ENCODE results near the gene MYOZ3. TPM values are rescaled to one million over a fixed set of nuclear protein-coding genes. Genes with fewer than 3 reads are reported as not detected.

MYOZ3 gene
- total RNA-seq, 2 donors from 2014 or later, result 0.06 to 0.21 TPM

GRCh38 chr5:150656191-150657132 is 4.6 kb upstream of the MYOZ3 start:
- no peaks in the 10 kb centered on the region for H3K27me3 Mint-ChIP-seq
- peak overlapping the region; percentile 71 for H3K4me3 Mint-ChIP-seq
- peak; percentile 84 for ATAC-seq (replicated peaks)
- H3K4me1 Mint-ChIP-seq, result no peaks in the 10 kb centered on the region
- H3K9me3 Mint-ChIP-seq, result no peaks in the 10 kb centered on the region
- no peaks in the 10 kb centered on the region for H3K36me3 Mint-ChIP-seq (ENCODE audit: low read depth)
- H3K27ac Mint-ChIP-seq, result peak overlapping the region; percentile 75

GRCh38 chr5:150658121-150658520 is 2.9 kb upstream of the MYOZ3 start:
- Mint-ChIP-seq H3K36me3 (ENCODE audit: low read depth) (no peaks in the 10 kb centered on the region), H3K27ac (no peak overlapping the region), H3K27me3 (no peaks in the 10 kb centered on the region), H3K4me3 (peak overlapping the region; percentile 71), H3K9me3 (no peaks in the 10 kb centered on the region), H3K4me1 (no peaks in the 10 kb centered on the region)
- no peak for ATAC-seq (replicated peaks)

GRCh38 chr5:150658699-150659265 is 2.3 kb upstream of the MYOZ3 start:
- H3K36me3 Mint-ChIP-seq (ENCODE audit: low read depth), result no peaks in the 10 kb centered on the region
- H3K9me3 Mint-ChIP-seq, result no peaks in the 10 kb centered on the region
- H3K4me1 Mint-ChIP-seq, result no peaks in the 10 kb centered on the region
- ATAC-seq (replicated peaks), result no peak
- H3K27ac Mint-ChIP-seq, result no peak overlapping the region
- H3K27me3 Mint-ChIP-seq, result no peaks in the 10 kb centered on the region
- H3K4me3 Mint-ChIP-seq, result no peak overlapping the region

GRCh38 chr5:150659360-150660107 is 1.5 kb upstream of the MYOZ3 start:
- Mint-ChIP-seq H3K36me3 (ENCODE audit: low read depth) (no peaks in the 10 kb centered on the region), H3K4me1 (no peaks in the 10 kb centered on the region), H3K4me3 (no peak overlapping the region), H3K27me3 (no peaks in the 10 kb centered on the region), H3K27ac (no peak overlapping the region), H3K9me3 (no peaks in the 10 kb centered on the region)
- no peak for ATAC-seq (replicated peaks)

GRCh38 chr5:150660108-150660831 is 781 bp upstream of the MYOZ3 start:
- no peaks in the 10 kb centered on the region for H3K9me3 Mint-ChIP-seq
- H3K4me3 Mint-ChIP-seq, result no peak overlapping the region
- H3K27me3 Mint-ChIP-seq, result peaks cover 4% of the 10 kb centered on the region
- H3K36me3 Mint-ChIP-seq (ENCODE audit: low read depth), result no peaks in the 10 kb centered on the region
- no peak overlapping the region for H3K27ac Mint-ChIP-seq
- no peaks in the 10 kb centered on the region for H3K4me1 Mint-ChIP-seq
- no peak for ATAC-seq (replicated peaks)

- no peak for ATAC-seq (replicated peaks)
These were observed 958 bp downstream of the MYOZ3 start for GRCh38 chr5:150661821-150662596.

GRCh38 chr5:150662731-150663516 is 1.9 kb downstream of the MYOZ3 start:
- no peaks in the 10 kb centered on the region for H3K4me1 Mint-ChIP-seq
- H3K27ac Mint-ChIP-seq, result no peak overlapping the region
- no peak for ATAC-seq (replicated peaks)
- H3K27me3 Mint-ChIP-seq, result peaks cover 4% of the 10 kb centered on the region
- no peaks in the 10 kb centered on the region for H3K36me3 Mint-ChIP-seq (ENCODE audit: low read depth)
- no peak overlapping the region for H3K4me3 Mint-ChIP-seq
- H3K9me3 Mint-ChIP-seq, result no peaks in the 10 kb centered on the region

More at GRCh38 chr5:150661821-150662596, 958 bp downstream of the MYOZ3 start:
- H3K4me1 Mint-ChIP-seq, result no peaks in the 10 kb centered on the region
- H3K27ac Mint-ChIP-seq, result no peak overlapping the region
- no peak overlapping the region for H3K4me3 Mint-ChIP-seq
- no peaks in the 10 kb centered on the region for H3K9me3 Mint-ChIP-seq
- peaks cover 4% of the 10 kb centered on the region for H3K27me3 Mint-ChIP-seq
- no peaks in the 10 kb centered on the region for H3K36me3 Mint-ChIP-seq (ENCODE audit: low read depth)

- H3K36me3 Mint-ChIP-seq (ENCODE audit: low read depth), result no peaks in the 10 kb centered on the region
- ATAC-seq (replicated peaks), result no peak
These were observed 2.9 kb downstream of the MYOZ3 start for GRCh38 chr5:150663936-150664335.

GRCh38 chr5:150665044-150665443 is 4.0 kb downstream of the MYOZ3 start:
- Mint-ChIP-seq H3K27me3 (peaks cover 7% of the 10 kb centered on the region), H3K27ac (no peak overlapping the region), H3K36me3 (ENCODE audit: low read depth) (no peaks in the 10 kb centered on the region), H3K4me1 (no peaks in the 10 kb centered on the region), H3K4me3 (no peak overlapping the region), H3K9me3 (no peaks in the 10 kb centered on the region)
- no peak for ATAC-seq (replicated peaks)

More at GRCh38 chr5:150663936-150664335, 2.9 kb downstream of the MYOZ3 start:
- peaks cover 4% of the 10 kb centered on the region for H3K27me3 Mint-ChIP-seq
- no peak overlapping the region for H3K27ac Mint-ChIP-seq
- no peak overlapping the region for H3K4me3 Mint-ChIP-seq
- H3K4me1 Mint-ChIP-seq, result no peaks in the 10 kb centered on the region
- H3K9me3 Mint-ChIP-seq, result no peaks in the 10 kb centered on the region

GRCh38 chr5:150670275-150670947 is 9.4 kb downstream of the MYOZ3 start:
- peak overlapping the region; percentile 63 for H3K4me3 Mint-ChIP-seq
- H3K4me1 Mint-ChIP-seq, result no peaks in the 10 kb centered on the region
- H3K27me3 Mint-ChIP-seq, result peaks cover 4% of the 10 kb centered on the region
- ATAC-seq (replicated peaks), result no peak
- H3K9me3 Mint-ChIP-seq, result no peaks in the 10 kb centered on the region
- no peak overlapping the region for H3K27ac Mint-ChIP-seq
- no peaks in the 10 kb centered on the region for H3K36me3 Mint-ChIP-seq (ENCODE audit: low read depth)

GRCh38 chr5:150670948-150671310 is 9.9 kb downstream of the MYOZ3 start:
- ATAC-seq (replicated peaks), result no peak
- peak overlapping the region; percentile 63 for H3K4me3 Mint-ChIP-seq

GRCh38 chr5:150671509-150672236 is 10.6 kb downstream of the MYOZ3 start:
- Mint-ChIP-seq H3K4me1 (no peaks in the 10 kb centered on the region), H3K4me3 (peak overlapping the region; percentile 63), H3K9me3 (no peaks in the 10 kb centered on the region), H3K27me3 (peaks cover 4% of the 10 kb centered on the region), H3K36me3 (ENCODE audit: low read depth) (no peaks in the 10 kb centered on the region), H3K27ac (no peak overlapping the region)
- peak; percentile 54 for ATAC-seq (replicated peaks)

More at GRCh38 chr5:150670948-150671310, 9.9 kb downstream of the MYOZ3 start:
- Mint-ChIP-seq H3K27me3 (peaks cover 4% of the 10 kb centered on the region), H3K27ac (no peak overlapping the region), H3K9me3 (no peaks in the 10 kb centered on the region), H3K4me1 (no peaks in the 10 kb centered on the region), H3K36me3 (ENCODE audit: low read depth) (no peaks in the 10 kb centered on the region)
